ENCODE data around the gene MCUR1. TPM values are rescaled to one million over a fixed set of nuclear protein-coding genes. Genes with fewer than 3 reads are reported as not detected.
"Not testable (repeated sequence)": the region's sequence is repeated elsewhere in the genome, so short reads cannot be mapped to it uniquely, and the experiment has no call there.

Gene MCUR1
- total RNA-seq (2014; rRNA removed) (28.6 and 36.2 TPM in 2 replicates), Bru-seq, nascent RNA (percentile 79 among the genes with signal in this experiment), BruChase-seq, experiment 1, labeled RNA remaining after a 6-hour chase (percentile 80 among the genes with signal in this experiment), BruChase-seq, experiment 2, labeled RNA remaining after a 2-hour chase (percentile 70 among the genes with signal in this experiment)
- long read RNA-seq, full-length matches to known transcripts, result 25 of 48 reads
- long read RNA-seq, partial matches to known transcripts, result 3 of 48 reads
- long read RNA-seq, other reads (novel, unspliced or antisense), result 20 of 48 reads

GRCh38 chr6:13814176-13814937, at the start of gene MCUR1:
Gene MCUR1 (minus strand): TSS chr6:13814557. CDS start chr6:13814429, 128 bp downstream.
- Histone ChIP-seq H3K9ac (ENCODE audit: low read length) (peak within 1 kb of the TSS; percentile 73), H3K27ac (ENCODE audit: low read length) (peak within 1 kb of the TSS; percentile 44), H3K36me3 (ENCODE audit: low read depth, low read length) (no peaks in the 10 kb centered on the region), H3F3A (ENCODE audit: low read length, unreplicated experiment) (no peaks in the 10 kb centered on the region), H2AFZ (ENCODE audit: low read length) (peak within 1 kb of the TSS; percentile 88), H3K9me2 (replicated peaks; ENCODE audit: low read length) (no peaks in the 10 kb centered on the region), H4K20me1 (ENCODE audit: low read length) (peaks cover 5% of the 10 kb centered on the region; the same call in 1 of the 2 replicates), H3K79me2 (ENCODE audit: low read length) (peaks cover 40% of the 10 kb centered on the region), H3K9me3 (ENCODE audit: low read length) (no peaks in the 10 kb centered on the region), H3K27me3 (ENCODE audit: low read length) (no peaks in the 10 kb centered on the region), H3K4me3 (ENCODE audit: low read length) (peak within 1 kb of the TSS; percentile 86), H3K4me1 (ENCODE audit: insufficient read depth, low read length) (peaks cover 18% of the 10 kb centered on the region), H3K4me2 (ENCODE audit: low read length) (peak within 1 kb of the TSS; percentile 87)
- no TSS peak for BruUV-seq (replicated peaks)
- POLR2A ChIA-PET (ENCODE audit: unreplicated experiment), result interaction anchor here (0.7 kb wide), 2 partner anchors 326 to 333 kb away, joined by 3 to 4 read pairs; no protein-coding TSS in a partner anchor
- DNase-seq (peak; percentile 89), ATAC-seq (peak; percentile 76)
- TF ChIP-seq EZH2phosphoT487 (IDR thresholded peaks at IDR 0.05; ENCODE audit: borderline replicate concordance, low read length), result peak; percentile 87; the same call in 1 of the 2 replicates
- TF ChIP-seq CTCF (conservative IDR thresholded peaks at IDR 0.05; ENCODE audit: low read depth, low read length), result peak; percentile 22; the same call in 1 of the 2 replicates
- TF ChIP-seq EZH2 (IDR thresholded peaks at IDR 0.05; ENCODE audit: low read length, unreplicated experiment), result no peak
- intact Hi-C loops (cut with micrococcal nuclease), result loop anchor here (5.0 kb wide), 2 partner anchors 102 to 253 kb away; partner anchors contain the start of gene RANBP9
- CTCF ChIA-PET, result interaction anchor here (0.5 kb wide), 1 partner anchor 19 kb away, joined by 3 read pairs; no protein-coding TSS in a partner anchor

- intact Hi-C loops (cut with micrococcal nuclease), result no loop called here
- H4K20me1 ChIP-seq (ENCODE audit: low read length), result no peaks in the 10 kb centered on the region
- no peaks in the 10 kb centered on the region for H3K36me3 ChIP-seq (ENCODE audit: low read depth, low read length)
- H3K9me3 ChIP-seq (ENCODE audit: low read length), result no peaks in the 10 kb centered on the region
- H3K4me3 ChIP-seq (ENCODE audit: low read length), result no peak overlapping the region
- no peak overlapping the region for H3K9ac ChIP-seq (ENCODE audit: low read length)
- H3K79me2 ChIP-seq (ENCODE audit: low read length), result no peaks in the 10 kb centered on the region
- no peak overlapping the region for H3K27ac ChIP-seq (ENCODE audit: low read length)
- no peak overlapping the region for H3K4me2 ChIP-seq (ENCODE audit: low read length)
- H3F3A ChIP-seq (ENCODE audit: low read length, unreplicated experiment), result no peaks in the 10 kb centered on the region
- no TSS peak for BruUV-seq (replicated peaks)
- peaks cover 5% of the 10 kb centered on the region for H3K4me1 ChIP-seq (ENCODE audit: insufficient read depth, low read length)
- ChIA-PET POLR2A (ENCODE audit: unreplicated experiment) (no interaction called here), CTCF (no interaction called here)
- no peak for TF ChIP-seq EZH2phosphoT487 (IDR thresholded peaks at IDR 0.05; ENCODE audit: borderline replicate concordance, low read length)
- H2AFZ ChIP-seq (ENCODE audit: low read length), result no peak overlapping the region
- peak; percentile 55 for ATAC-seq
- H3K9me2 ChIP-seq (replicated peaks; ENCODE audit: low read length), result no peaks in the 10 kb centered on the region
- H3K27me3 ChIP-seq (ENCODE audit: low read length), result no peaks in the 10 kb centered on the region
- peak; percentile 30 for DNase-seq
These were observed 49.4 kb upstream of the MCUR1 start for GRCh38 chr6:13863699-13864155.

- H3K4me1 ChIP-seq (ENCODE audit: insufficient read depth, low read length); H3K79me2 ChIP-seq (ENCODE audit: low read length); DNase-seq; H2AFZ ChIP-seq (ENCODE audit: low read length); H3K27me3 ChIP-seq (ENCODE audit: low read length); CTCF ChIA-PET; H3F3A ChIP-seq (ENCODE audit: low read length, unreplicated experiment); H3K9ac ChIP-seq (ENCODE audit: low read length); H3K9me3 ChIP-seq (ENCODE audit: low read length); H3K4me2 ChIP-seq (ENCODE audit: low read length); H3K27ac ChIP-seq (ENCODE audit: low read length); H3K9me2 ChIP-seq (replicated peaks; ENCODE audit: low read length); POLR2A ChIA-PET (ENCODE audit: unreplicated experiment); H3K4me3 ChIP-seq (ENCODE audit: low read length); intact Hi-C loops (cut with micrococcal nuclease); ATAC-seq; BruUV-seq (replicated peaks); H4K20me1 ChIP-seq (ENCODE audit: low read length); H3K36me3 ChIP-seq (ENCODE audit: low read depth, low read length): not testable (repeated sequence)
These were observed 46.3 kb upstream of the MCUR1 start for GRCh38 chr6:13860556-13861185.

Data from PC-3 (cell line).